HEK293 (cell line): ENCODE results near the gene HOXA6.

Experiments used
- BCL11A ChIP-seq: fragments of 450-650 bp; formaldehyde crosslinking; IDR thresholded peaks from 2 replicates; pipeline ENCODE4 v1.5.1; 2016; ENCODE audit warnings: low read depth, missing biosample characterization, missing genetic modification characterization
- EGR2 ChIP-seq: fragments of 450-650 bp; formaldehyde crosslinking; IDR thresholded peaks from 2 replicates; pipeline ENCODE4 v1.5.1; 2016; ENCODE audit warnings: low read depth, missing biosample characterization, missing genetic modification characterization
- KLF16 ChIP-seq: fragments of 450-650 bp; formaldehyde crosslinking; IDR thresholded peaks from 2 replicates; pipeline ENCODE4 v1.5.1; 2017; ENCODE audit warnings: missing biosample characterization, missing genetic modification characterization
- OVOL3 ChIP-seq: fragments of 450-650 bp; formaldehyde crosslinking; IDR thresholded peaks from 2 replicates; pipeline ENCODE4 v1.5.1; 2016; ENCODE audit warnings: missing biosample characterization, missing genetic modification characterization
- PRDM1 ChIP-seq: fragments of 450-650 bp; formaldehyde crosslinking; IDR thresholded peaks from 2 replicates; pipeline ENCODE4; 2016; ENCODE audit warnings: missing biosample characterization, missing genetic modification characterization
- SP2 ChIP-seq: fragments of 450-650 bp; formaldehyde crosslinking; IDR thresholded peaks from 2 replicates; pipeline ENCODE4 v1.5.1; 2016; ENCODE audit warnings: missing biosample characterization, missing genetic modification characterization
- SP7 ChIP-seq: fragments of 450-650 bp; formaldehyde crosslinking; IDR thresholded peaks from 2 replicates; pipeline ENCODE4 v1.5.1; 2016; ENCODE audit warnings: missing biosample characterization, missing genetic modification characterization
- YY2 ChIP-seq: fragments of 450-650 bp; formaldehyde crosslinking; IDR thresholded peaks from 2 replicates; pipeline ENCODE4 v1.5.1; 2016; ENCODE audit warnings: missing biosample characterization, missing genetic modification characterization
- ZBTB48 ChIP-seq: fragments of 450-650 bp; formaldehyde crosslinking; IDR thresholded peaks from 2 replicates; pipeline ENCODE4 v1.5.1; 2016; ENCODE audit warnings: missing biosample characterization, missing genetic modification characterization
- ZBTB7A ChIP-seq: fragments of 450-650 bp; formaldehyde crosslinking; IDR thresholded peaks from 2 replicates; pipeline ENCODE4 v1.5.1; 2016; ENCODE audit warnings: low read depth, missing biosample characterization, missing genetic modification characterization
- ZFHX2 ChIP-seq: fragments of 450-650 bp; formaldehyde crosslinking; conservative IDR thresholded peaks from 2 replicates; pipeline ENCODE4 v1.5.1; 2016; ENCODE audit warnings: missing biosample characterization, missing genetic modification characterization
- ZNF114 ChIP-seq: fragments of 450-650 bp; formaldehyde crosslinking; IDR thresholded peaks from 2 replicates; pipeline ENCODE4 v1.5.0; 2017; ENCODE audit warnings: missing biosample characterization, missing genetic modification characterization
- ZNF121 ChIP-seq: fragments of 450-650 bp; formaldehyde crosslinking; IDR thresholded peaks from 2 replicates; pipeline ENCODE4 v1.5.1; 2016; ENCODE audit warnings: missing biosample characterization, missing genetic modification characterization
- ZNF138 ChIP-seq: fragments of 450-650 bp; formaldehyde crosslinking; IDR thresholded peaks from 2 replicates; pipeline ENCODE4 v1.5.1; 2016; ENCODE audit warnings: missing biosample characterization, missing genetic modification characterization, borderline replicate concordance
- ZNF157 ChIP-seq: fragments of 450-650 bp; formaldehyde crosslinking; IDR thresholded peaks from 2 replicates; pipeline ENCODE4 v1.5.1; 2016; ENCODE audit warnings: missing biosample characterization, missing genetic modification characterization
- ZNF16 ChIP-seq: fragments of 450-650 bp; formaldehyde crosslinking; IDR thresholded peaks from 2 replicates; pipeline ENCODE4 v1.5.1; 2016; ENCODE audit warnings: low read depth, missing biosample characterization, missing genetic modification characterization
- ZNF24 ChIP-seq: fragments of 450-650 bp; formaldehyde crosslinking; IDR thresholded peaks from 2 replicates; pipeline ENCODE4 v1.5.1; 2016; ENCODE audit warnings: missing biosample characterization, missing genetic modification characterization
- ZNF266 ChIP-seq: fragments of 450-650 bp; formaldehyde crosslinking; IDR thresholded peaks from 2 replicates; pipeline ENCODE4 v1.5.1; 2016; ENCODE audit warnings: missing biosample characterization, missing genetic modification characterization, low read depth
- ZNF302 ChIP-seq: fragments of 450-650 bp; formaldehyde crosslinking; IDR thresholded peaks from 2 replicates; pipeline ENCODE4 v1.5.1; 2016; ENCODE audit warnings: missing biosample characterization, missing genetic modification characterization, low read depth
- ZNF354C ChIP-seq: fragments of 450-650 bp; formaldehyde crosslinking; IDR thresholded peaks from 2 replicates; pipeline ENCODE4 v1.5.1; 2016; ENCODE audit warnings: missing biosample characterization, missing genetic modification characterization, low read depth, borderline replicate concordance
- ZNF37A ChIP-seq: fragments of 450-650 bp; IDR thresholded peaks from 2 replicates; pipeline ENCODE4 v1.5.1; 2018; ENCODE audit warnings: missing biosample characterization, missing genetic modification characterization
- ZNF416 ChIP-seq: fragments of 450-650 bp; formaldehyde crosslinking; IDR thresholded peaks from 2 replicates; pipeline ENCODE4 v1.5.1; 2016; ENCODE audit warnings: missing biosample characterization, missing genetic modification characterization
- ZNF510 ChIP-seq: fragments of 450-650 bp; formaldehyde crosslinking; IDR thresholded peaks from 2 replicates; pipeline ENCODE4 v1.5.1; 2018; ENCODE audit warnings: mild to moderate bottlenecking, missing genetic modification characterization, missing biosample characterization; ENCODE audit not compliant: insufficient replicate concordance
- ZNF514 ChIP-seq: fragments of 450-650 bp; formaldehyde crosslinking; IDR thresholded peaks from 2 replicates; pipeline ENCODE4 v1.5.1; 2016; ENCODE audit warnings: missing biosample characterization, missing genetic modification characterization
- ZNF521 ChIP-seq: fragments of 450-650 bp; formaldehyde crosslinking; IDR thresholded peaks from 2 replicates; pipeline ENCODE4 v1.5.1; 2017; ENCODE audit warnings: missing biosample characterization, mild to moderate bottlenecking, missing genetic modification characterization
- ZNF549 ChIP-seq: fragments of 450-650 bp; IDR thresholded peaks from 2 replicates; pipeline ENCODE4 v1.5.1; 2018; ENCODE audit warnings: missing biosample characterization, missing genetic modification characterization, mild to moderate bottlenecking, inconsistent platforms, moderate library complexity
- ZNF571 ChIP-seq: fragments of 450-650 bp; formaldehyde crosslinking; IDR thresholded peaks from 2 replicates; pipeline ENCODE4 v1.5.0; 2017; ENCODE audit warnings: missing biosample characterization, missing genetic modification characterization
- ZNF707 ChIP-seq: fragments of 450-650 bp; formaldehyde crosslinking; IDR thresholded peaks from 2 replicates; pipeline ENCODE4 v1.5.1; 2016; ENCODE audit warnings: missing biosample characterization, missing genetic modification characterization
- ZSCAN30 ChIP-seq: fragments of 450-650 bp; IDR thresholded peaks from 2 replicates; pipeline ENCODE4 v1.5.1; 2018; ENCODE audit warnings: missing biosample characterization, mild to moderate bottlenecking, missing genetic modification characterization, moderate library complexity
- TF ChIP-seq, protein P1 (sequence below): fragments of 450-650 bp; formaldehyde crosslinking; IDR thresholded peaks from 2 replicates; pipeline ENCODE4 v1.5.1; 2016; ENCODE audit warnings: missing biosample characterization, missing genetic modification characterization
- TF ChIP-seq, protein P2 (sequence below): fragments of 450-650 bp; formaldehyde crosslinking; IDR thresholded peaks from 2 replicates; pipeline ENCODE4 v1.5.1; 2017; ENCODE audit warnings: missing biosample characterization, missing genetic modification characterization
- TF ChIP-seq, protein P3 (sequence below): fragments of 450-650 bp; formaldehyde crosslinking; IDR thresholded peaks from 2 replicates; pipeline ENCODE4 v1.5.1; 2016; ENCODE audit warnings: missing biosample characterization, missing genetic modification characterization
- TF ChIP-seq, protein P4 (sequence below): fragments of 450-650 bp; formaldehyde crosslinking; IDR thresholded peaks from 2 replicates; pipeline ENCODE4 v1.5.1; 2017; ENCODE audit warnings: missing biosample characterization, missing genetic modification characterization

Gene HOXA6

DNA sequence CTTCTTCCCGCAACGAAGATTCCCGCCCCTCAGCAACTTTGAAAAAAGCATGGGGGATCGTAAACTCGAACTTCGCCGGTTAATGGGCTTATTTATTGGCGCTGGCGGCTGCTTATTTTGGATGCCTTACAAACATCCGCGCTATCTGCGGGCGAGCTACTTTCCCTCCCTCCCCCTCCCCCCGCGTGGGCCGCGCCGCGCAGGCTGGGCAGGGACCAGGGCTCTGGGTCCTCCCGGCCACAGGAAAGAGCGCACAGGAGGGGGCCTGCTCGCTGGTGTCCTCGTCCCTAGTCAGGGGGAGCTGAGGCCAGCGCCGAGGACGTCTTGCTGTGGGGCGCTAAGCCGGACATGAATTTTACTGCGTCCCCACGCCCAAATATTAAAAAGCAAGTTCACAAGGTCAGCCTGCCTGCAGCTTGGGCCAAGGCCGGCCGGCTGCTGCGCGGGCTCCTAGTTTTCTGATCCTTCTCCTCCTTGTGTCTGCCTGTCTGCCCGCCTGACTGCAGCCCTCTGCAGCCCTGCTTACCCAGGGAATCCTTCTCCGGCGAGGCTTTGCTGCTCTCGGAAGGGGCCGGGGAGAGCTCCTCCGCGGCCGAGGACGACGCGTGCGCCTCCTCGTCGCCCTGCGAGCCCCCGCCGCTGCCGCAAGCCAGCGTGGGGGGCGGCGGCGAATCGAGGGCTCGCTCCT, 25.4 kb upstream of the HOXA6 start (continued):
- TF ChIP-seq ZBTB48 (tag by site-specific recombination) (peak; percentile 79), PRDM1 (tag by site-specific recombination) (no peak), ZNF24 (tag by site-specific recombination) (no peak), ZNF16 (tag by site-specific recombination) (no peak), ZNF549 (tag by site-specific recombination) (no peak), BCL11A (peak; percentile 78; the same call in 1 of the 2 replicates), ZNF707 (tag by site-specific recombination) (no peak), ZNF514 (no peak), SP2 (peak; percentile 65), ZNF302 (tag by site-specific recombination) (no peak), ZNF37A (tag by site-specific recombination) (no peak), ZNF121 (peak; percentile 9; the same call in 1 of the 2 replicates), SP7 (tag by site-specific recombination) (peak; percentile 67), ZBTB7A (tag by site-specific recombination) (no peak), EGR2 (tag by site-specific recombination) (peak; percentile 72), ZNF114 (tag by site-specific recombination) (no peak), KLF16 (tag by site-specific recombination) (0 out of 2 replicates have a peak, but pooled peaks have one; percentile 54), ZNF266 (no peak), ZNF416 (tag by site-specific recombination) (no peak), ZNF521 (tag by site-specific recombination) (no peak), OVOL3 (0 out of 2 replicates have a peak, but pooled peaks have one; percentile 42), ZNF354C (no peak), ZSCAN30 (peak; percentile 83), YY2 (tag by site-specific recombination) (no peak), ZNF571 (tag by site-specific recombination) (no peak), ZNF510 (tag by site-specific recombination) (no peak), ZNF138 (tag by site-specific recombination) (no peak), ZFHX2 (tag by site-specific recombination) (peak; percentile 87), ZNF157 (tag by site-specific recombination) (no peak)
- TF ChIP-seq, protein P1, sequence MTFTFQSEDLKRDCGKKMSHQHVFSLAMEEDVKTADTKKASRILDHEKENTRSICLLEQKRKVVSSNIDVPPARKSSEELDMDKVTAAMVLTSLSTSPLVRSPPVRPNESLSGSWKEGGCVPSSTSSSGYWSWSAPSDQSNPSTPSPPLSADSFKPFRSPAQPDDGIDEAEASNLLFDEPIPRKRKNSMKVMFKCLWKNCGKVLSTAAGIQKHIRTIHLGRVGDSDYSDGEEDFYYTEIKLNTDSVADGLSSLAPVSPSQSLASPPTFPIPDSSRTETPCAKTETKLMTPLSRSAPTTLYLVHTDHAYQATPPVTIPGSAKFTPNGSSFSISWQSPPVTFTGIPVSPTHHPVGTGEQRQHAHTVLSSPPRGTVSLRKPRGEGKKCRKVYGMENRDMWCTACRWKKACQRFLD (tag by site-specific recombination): no peak
- TF ChIP-seq, protein P2, sequence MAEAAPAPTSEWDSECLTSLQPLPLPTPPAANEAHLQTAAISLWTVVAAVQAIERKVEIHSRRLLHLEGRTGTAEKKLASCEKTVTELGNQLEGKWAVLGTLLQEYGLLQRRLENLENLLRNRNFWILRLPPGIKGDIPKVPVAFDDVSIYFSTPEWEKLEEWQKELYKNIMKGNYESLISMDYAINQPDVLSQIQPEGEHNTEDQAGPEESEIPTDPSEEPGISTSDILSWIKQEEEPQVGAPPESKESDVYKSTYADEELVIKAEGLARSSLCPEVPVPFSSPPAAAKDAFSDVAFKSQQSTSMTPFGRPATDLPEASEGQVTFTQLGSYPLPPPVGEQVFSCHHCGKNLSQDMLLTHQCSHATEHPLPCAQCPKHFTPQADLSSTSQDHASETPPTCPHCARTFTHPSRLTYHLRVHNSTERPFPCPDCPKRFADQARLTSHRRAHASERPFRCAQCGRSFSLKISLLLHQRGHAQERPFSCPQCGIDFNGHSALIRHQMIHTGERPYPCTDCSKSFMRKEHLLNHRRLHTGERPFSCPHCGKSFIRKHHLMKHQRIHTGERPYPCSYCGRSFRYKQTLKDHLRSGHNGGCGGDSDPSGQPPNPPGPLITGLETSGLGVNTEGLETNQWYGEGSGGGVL: no peak
- TF ChIP-seq, protein P3, sequence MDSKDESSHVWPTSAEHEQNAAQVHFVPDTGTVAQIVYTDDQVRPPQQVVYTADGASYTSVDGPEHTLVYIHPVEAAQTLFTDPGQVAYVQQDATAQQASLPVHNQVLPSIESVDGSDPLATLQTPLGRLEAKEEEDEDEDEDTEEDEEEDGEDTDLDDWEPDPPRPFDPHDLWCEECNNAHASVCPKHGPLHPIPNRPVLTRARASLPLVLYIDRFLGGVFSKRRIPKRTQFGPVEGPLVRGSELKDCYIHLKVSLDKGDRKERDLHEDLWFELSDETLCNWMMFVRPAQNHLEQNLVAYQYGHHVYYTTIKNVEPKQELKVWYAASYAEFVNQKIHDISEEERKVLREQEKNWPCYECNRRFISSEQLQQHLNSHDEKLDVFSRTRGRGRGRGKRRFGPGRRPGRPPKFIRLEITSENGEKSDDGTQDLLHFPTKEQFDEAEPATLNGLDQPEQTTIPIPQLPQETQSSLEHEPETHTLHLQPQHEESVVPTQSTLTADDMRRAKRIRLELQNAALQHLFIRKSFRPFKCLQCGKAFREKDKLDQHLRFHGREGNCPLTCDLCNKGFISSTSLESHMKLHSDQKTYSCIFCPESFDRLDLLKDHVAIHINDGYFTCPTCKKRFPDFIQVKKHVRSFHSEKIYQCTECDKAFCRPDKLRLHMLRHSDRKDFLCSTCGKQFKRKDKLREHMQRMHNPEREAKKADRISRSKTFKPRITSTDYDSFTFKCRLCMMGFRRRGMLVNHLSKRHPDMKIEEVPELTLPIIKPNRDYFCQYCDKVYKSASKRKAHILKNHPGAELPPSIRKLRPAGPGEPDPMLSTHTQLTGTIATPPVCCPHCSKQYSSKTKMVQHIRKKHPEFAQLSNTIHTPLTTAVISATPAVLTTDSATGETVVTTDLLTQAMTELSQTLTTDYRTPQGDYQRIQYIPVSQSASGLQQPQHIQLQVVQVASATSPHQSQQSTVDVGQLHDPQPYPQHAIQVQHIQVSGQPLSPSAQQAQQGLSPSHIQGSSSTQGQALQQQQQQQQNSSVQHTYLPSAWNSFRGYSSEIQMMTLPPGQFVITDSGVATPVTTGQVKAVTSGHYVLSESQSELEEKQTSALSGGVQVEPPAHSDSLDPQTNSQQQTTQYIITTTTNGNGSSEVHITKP (tag by site-specific recombination): peak; percentile 68
- TF ChIP-seq, protein P4, sequence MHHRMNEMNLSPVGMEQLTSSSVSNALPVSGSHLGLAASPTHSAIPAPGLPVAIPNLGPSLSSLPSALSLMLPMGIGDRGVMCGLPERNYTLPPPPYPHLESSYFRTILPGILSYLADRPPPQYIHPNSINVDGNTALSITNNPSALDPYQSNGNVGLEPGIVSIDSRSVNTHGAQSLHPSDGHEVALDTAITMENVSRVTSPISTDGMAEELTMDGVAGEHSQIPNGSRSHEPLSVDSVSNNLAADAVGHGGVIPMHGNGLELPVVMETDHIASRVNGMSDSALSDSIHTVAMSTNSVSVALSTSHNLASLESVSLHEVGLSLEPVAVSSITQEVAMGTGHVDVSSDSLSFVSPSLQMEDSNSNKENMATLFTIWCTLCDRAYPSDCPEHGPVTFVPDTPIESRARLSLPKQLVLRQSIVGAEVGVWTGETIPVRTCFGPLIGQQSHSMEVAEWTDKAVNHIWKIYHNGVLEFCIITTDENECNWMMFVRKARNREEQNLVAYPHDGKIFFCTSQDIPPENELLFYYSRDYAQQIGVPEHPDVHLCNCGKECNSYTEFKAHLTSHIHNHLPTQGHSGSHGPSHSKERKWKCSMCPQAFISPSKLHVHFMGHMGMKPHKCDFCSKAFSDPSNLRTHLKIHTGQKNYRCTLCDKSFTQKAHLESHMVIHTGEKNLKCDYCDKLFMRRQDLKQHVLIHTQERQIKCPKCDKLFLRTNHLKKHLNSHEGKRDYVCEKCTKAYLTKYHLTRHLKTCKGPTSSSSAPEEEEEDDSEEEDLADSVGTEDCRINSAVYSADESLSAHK: peak; percentile 79
